Naive B cell (primary cell): ENCODE results near the gene ZIC4. TPM values are rescaled to one million over a fixed set of nuclear protein-coding genes. Genes with fewer than 3 reads are reported as not detected.

ENCODE experiments used
- ATAC-seq, 2 donors: fragments of 150-1000 bp; cut with Tn5 transposase; 2 replicates each; pipeline ENCODE4 v1.10.0; 2021; ENCODE audit warnings: low read depth in 2 of 2, mild to moderate bottlenecking in 2 of 2, moderate library complexity in 2 of 2
- DNase-seq: peaks from one replicate; pipeline ENCODE4 v3.0.0; 2022
- H3K27ac Mint-ChIP-seq, 6 donors: one replicate each; pipeline ENCODE4 v1.8.0; 2020 to 2022; ENCODE audit warnings: mild to moderate bottlenecking in 6 of 6, mixed read lengths in 6 of 6, moderate library complexity in 5 of 6, inconsistent platforms in 2 of 6
- H3K27me3 Mint-ChIP-seq, 3 donors: one replicate each; pipeline ENCODE4 v1.8.0; 2021 to 2022; ENCODE audit warnings: mixed read lengths in 3 of 3, mild to moderate bottlenecking in 1 of 3
- H3K36me3 Mint-ChIP-seq, 2 donors: one replicate each; pipeline ENCODE4 v1.8.0; 2020 to 2022; ENCODE audit warnings: mixed read lengths in 2 of 2, inconsistent platforms in 1 of 2, mild to moderate bottlenecking in 1 of 2
- H3K4me1 Mint-ChIP-seq, 3 donors: one replicate each; pipeline ENCODE4 v1.8.0; 2020 to 2022; ENCODE audit warnings: mixed read lengths in 3 of 3, inconsistent platforms in 1 of 3, mild to moderate bottlenecking in 1 of 3, moderate library complexity in 1 of 3
- H3K4me3 Mint-ChIP-seq, 8 donors: one replicate each; pipeline ENCODE4 v1.8.0; 2020 to 2022; ENCODE audit warnings: mild to moderate bottlenecking in 8 of 8, mixed read lengths in 8 of 8, moderate library complexity in 8 of 8, inconsistent platforms in 2 of 8
- H3K9me3 Mint-ChIP-seq, 7 donors: one replicate each; pipeline ENCODE4 v1.8.0; 2020 to 2022; ENCODE audit warnings: mixed read lengths in 7 of 7, mild to moderate bottlenecking in 5 of 7, inconsistent platforms in 2 of 7, moderate library complexity in 1 of 7
- polyA plus RNA-seq, 6 donors: library from polyadenylated mRNA; unstranded; fragments of 300-500 nt; fragmentation: Illumina TruSeq; gene quantifications; one replicate each; pipeline ENCODE4 v1.2.3, GENCODE V29; 2021; ENCODE audit warnings: low read depth in 6 of 6

Gene ZIC4
- polyA plus RNA-seq, 6 donors from 2014 or later: not detected

GRCh38 chr3:147408188-147409100 lies 2.1 kb upstream of the ZIC4 start:
- H3K4me1 Mint-ChIP-seq: peaks cover 11 to 34% (median 26%) of the 10 kb centered on the region in 3 donors
- H3K27ac Mint-ChIP-seq: peak overlapping the region in 3 of 6 donors; percentile 34 to 90 (median 60)
- H3K4me3 Mint-ChIP-seq: peak overlapping the region; percentile 48 to 80 (median 62)
- peaks cover 38 to 90% (median 88%) of the 10 kb centered on the region in 3 donors for H3K27me3 Mint-ChIP-seq
- H3K36me3 Mint-ChIP-seq: peaks cover 4 to 32% of the 10 kb centered on the region in 2 donors
- peaks cover 3 to 34% (median 24%) of the 10 kb centered on the region in 7 donors for H3K9me3 Mint-ChIP-seq
- no peak for ATAC-seq
- DNase-seq: no peak

GRCh38 chr3:147407498-147408187 lies 1.3 kb upstream of the ZIC4 start:
- Mint-ChIP-seq H3K36me3 (peaks cover 4 to 26% of the 10 kb centered on the region in 2 donors), H3K27ac (peak overlapping the region in 1 of 6 donors; percentile 17), H3K4me3 (peak overlapping the region in 3 of 8 donors; percentile 28 to 65 (median 44)), H3K9me3 (peaks cover 3 to 32% (median 24%) of the 10 kb centered on the region in 7 donors), H3K4me1 (peaks cover 8 to 27% (median 20%) of the 10 kb centered on the region in 3 donors), H3K27me3 (peaks cover 39 to 87% (median 85%) of the 10 kb centered on the region in 3 donors)
- DNase-seq: no peak
- no peak for ATAC-seq

GRCh38 chr3:147407114-147407497 lies 763 bp upstream of the ZIC4 start:
- no peak for ATAC-seq
- Mint-ChIP-seq H3K9me3 (peaks cover 3 to 33% (median 24%) of the 10 kb centered on the region in 7 donors), H3K36me3 (peaks cover 4 to 26% of the 10 kb centered on the region in 2 donors), H3K4me3 (no peak overlapping the region), H3K27me3 (peaks cover 44 to 87% (median 87%) of the 10 kb centered on the region in 3 donors), H3K27ac (peak overlapping the region in 1 of 6 donors; percentile 66), H3K4me1 (peaks cover 8 to 22% (median 16%) of the 10 kb centered on the region in 3 donors)
- no peak for DNase-seq

GRCh38 chr3:147405231-147406027 lies 914 bp downstream of the ZIC4 start:
- H3K27me3 Mint-ChIP-seq: peaks cover 51 to 90% (median 83%) of the 10 kb centered on the region in 3 donors

GRCh38 chr3:147404800-147405230 lies 1.5 kb downstream of the ZIC4 start:
- Mint-ChIP-seq H3K4me3 (no peak overlapping the region), H3K36me3 (peaks cover 4 to 15% of the 10 kb centered on the region in 2 donors), H3K9me3 (peaks cover 0 to 28% (median 17%) of the 10 kb centered on the region in 7 donors), H3K27me3 (peaks cover 54 to 91% (median 85%) of the 10 kb centered on the region in 3 donors), H3K4me1 (peaks cover 4 to 11% (median 5%) of the 10 kb centered on the region in 3 donors), H3K27ac (no peak overlapping the region)
- no peak for ATAC-seq
- no peak for DNase-seq

More at GRCh38 chr3:147405231-147406027, 914 bp downstream of the ZIC4 start:
- no peak for ATAC-seq
- Mint-ChIP-seq H3K4me3 (no peak overlapping the region), H3K27ac (peak overlapping the region in 1 of 6 donors; percentile 36), H3K4me1 (peaks cover 4 to 11% (median 5%) of the 10 kb centered on the region in 3 donors), H3K36me3 (peaks cover 4 to 15% of the 10 kb centered on the region in 2 donors), H3K9me3 (peaks cover 0 to 28% (median 16%) of the 10 kb centered on the region in 7 donors)
- no peak for DNase-seq

GRCh38 chr3:147404000-147404799 lies 2.1 kb downstream of the ZIC4 start:
- H3K9me3 Mint-ChIP-seq: peaks cover 0 to 32% (median 13%) of the 10 kb centered on the region in 7 donors
- H3K27me3 Mint-ChIP-seq: peaks cover 59 to 90% (median 86%) of the 10 kb centered on the region in 3 donors
- H3K4me3 Mint-ChIP-seq: no peak overlapping the region
- no peak overlapping the region for H3K27ac Mint-ChIP-seq
- no peak for DNase-seq
- ATAC-seq: no peak
- H3K4me1 Mint-ChIP-seq: peaks cover 4 to 8% (median 5%) of the 10 kb centered on the region in 3 donors
- H3K36me3 Mint-ChIP-seq: peaks cover 4 to 14% of the 10 kb centered on the region in 2 donors

- Mint-ChIP-seq H3K4me3 (no peak overlapping the region), H3K9me3 (peaks cover 0 to 29% (median 12%) of the 10 kb centered on the region in 7 donors), H3K36me3 (peaks cover 4 to 7% of the 10 kb centered on the region in 2 donors), H3K27ac (no peak overlapping the region), H3K27me3 (peaks cover 62 to 88% (median 84%) of the 10 kb centered on the region in 3 donors), H3K4me1 (peaks cover 4 to 6% (median 5%) of the 10 kb centered on the region in 3 donors)
- ATAC-seq (no peak), DNase-seq (no peak)
These were observed 2.8 kb downstream of the ZIC4 start for GRCh38 chr3:147403511-147403910.

- peaks cover 0 to 4% (median 4%) of the 10 kb centered on the region in 3 donors for H3K4me1 Mint-ChIP-seq
- peaks cover 0 to 21% (median 10%) of the 10 kb centered on the region in 7 donors for H3K9me3 Mint-ChIP-seq
- ATAC-seq (no peak), DNase-seq (no peak)
- H3K27ac Mint-ChIP-seq: no peak overlapping the region
- H3K4me3 Mint-ChIP-seq: no peak overlapping the region
- H3K27me3 Mint-ChIP-seq: peaks cover 54 to 85% (median 84%) of the 10 kb centered on the region in 3 donors
- H3K36me3 Mint-ChIP-seq: peaks cover 0 to 9% of the 10 kb centered on the region in 2 donors
These were observed 4.2 kb downstream of the ZIC4 start for GRCh38 chr3:147402159-147402558.

GRCh38 chr3:147401421-147401820 lies 4.9 kb downstream of the ZIC4 start:
- Mint-ChIP-seq H3K36me3 (peaks cover 0 to 12% of the 10 kb centered on the region in 2 donors), H3K4me3 (no peak overlapping the region), H3K4me1 (peaks cover 0 to 4% (median 4%) of the 10 kb centered on the region in 3 donors), H3K9me3 (peaks cover 0 to 21% (median 9%) of the 10 kb centered on the region in 7 donors), H3K27me3 (peaks cover 49 to 84% (median 82%) of the 10 kb centered on the region in 3 donors), H3K27ac (no peak overlapping the region)
- no peak for ATAC-seq
- DNase-seq: no peak

GRCh38 chr3:147400999-147401398 lies 5.3 kb downstream of the ZIC4 start:
- Mint-ChIP-seq H3K36me3 (peaks cover 0 to 12% of the 10 kb centered on the region in 2 donors), H3K9me3 (peaks cover 0 to 21% (median 9%) of the 10 kb centered on the region in 7 donors), H3K27me3 (peaks cover 46 to 84% (median 78%) of the 10 kb centered on the region in 3 donors), H3K4me3 (no peak overlapping the region), H3K4me1 (peaks cover 0 to 4% (median 4%) of the 10 kb centered on the region in 3 donors), H3K27ac (no peak overlapping the region)
- DNase-seq (no peak), ATAC-seq (no peak)

- H3K36me3 Mint-ChIP-seq: peaks cover 0 to 12% of the 10 kb centered on the region in 2 donors
- no peak for DNase-seq
- no peak overlapping the region for H3K4me3 Mint-ChIP-seq
- peaks cover 0 to 6% (median 2%) of the 10 kb centered on the region in 3 donors for H3K4me1 Mint-ChIP-seq
- H3K27ac Mint-ChIP-seq: no peak overlapping the region
- peaks cover 0 to 22% (median 11%) of the 10 kb centered on the region in 7 donors for H3K9me3 Mint-ChIP-seq
- H3K27me3 Mint-ChIP-seq: peaks cover 51 to 84% (median 77%) of the 10 kb centered on the region in 3 donors
- ATAC-seq: no peak
These were observed 6.2 kb downstream of the ZIC4 start for GRCh38 chr3:147400111-147400510.
